Ishikawa (cell line): ENCODE results near the gene ZNF292.

Experiments
- CEBPB ChIP-seq: IDR thresholded peaks from 2 replicates; pipeline ENCODE4 v1.6.1; 2012
- EP300 ChIP-seq: IDR thresholded peaks from 2 replicates; pipeline ENCODE4 v1.6.1; 2012; ENCODE audit warnings: borderline replicate concordance
- TAF1 ChIP-seq: IDR thresholded peaks from 2 replicates; pipeline ENCODE4 v1.6.1; 2012; ENCODE audit warnings: low read depth, mild to moderate bottlenecking
- YY1 ChIP-seq: IDR thresholded peaks from 2 replicates; pipeline ENCODE4 v1.6.1; 2012; ENCODE audit warnings: low read depth
- TF ChIP-seq, protein P1 (sequence below): IDR thresholded peaks from 2 replicates; pipeline ENCODE4 v1.6.1; 2012

- TF ChIP-seq TAF1 = no peak
- TF ChIP-seq YY1 = no peak
- no peak for TF ChIP-seq CEBPB
- TF ChIP-seq, protein P1, sequence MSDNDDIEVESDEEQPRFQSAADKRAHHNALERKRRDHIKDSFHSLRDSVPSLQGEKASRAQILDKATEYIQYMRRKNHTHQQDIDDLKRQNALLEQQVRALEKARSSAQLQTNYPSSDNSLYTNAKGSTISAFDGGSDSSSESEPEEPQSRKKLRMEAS = no peak
- TF ChIP-seq EP300 = no peak
Measured at GRCh38 chr6:87257565-87257964, 102.2 kb downstream of the ZNF292 start.
